GOT3 (cell line): ENCODE data around the gene MISFA.
A peak's percentile ranks its signal among the peaks of the same experiment; 100 is the strongest.
"Not testable (repeated sequence)": the region's sequence is repeated elsewhere in the genome, so short reads cannot be mapped to it uniquely, and the experiment has no call there.

Source experiments
- DNase-seq: peaks from one replicate; lab custom pipeline; 2025; ENCODE audit warnings: mixed read lengths; lab: John Stamatoyannopoulos, UW

Gene MISFA

GRCh38 chr11:18617688-18618341, 18.2 kb downstream of the MISFA start:
- no peak for DNase-seq

GRCh38 chr11:18618342-18619025, 18.9 kb downstream of the MISFA start:
- no peak for DNase-seq

GRCh38 chr11:18623707-18624106, 24.1 kb downstream of the MISFA start:
- no peak for DNase-seq

GRCh38 chr11:18624161-18624560, 24.6 kb downstream of the MISFA start:
- DNase-seq, result no peak

- no peak for DNase-seq
Measured at GRCh38 chr11:18632841-18633240, 33.3 kb downstream of the MISFA start.

- DNase-seq, result no peak
Measured at GRCh38 chr11:18633256-18634139, 33.9 kb downstream of the MISFA start.

- peak; percentile 70 for DNase-seq
Measured at GRCh38 chr11:18634140-18635032, 34.8 kb downstream of the MISFA start, which contains the start of gene SPTY2D1. SPTY2D1 (minus strand) TSS chr11:18634342; CDS start chr11:18634257, 85 bp downstream.

- DNase-seq, result no peak
Measured at GRCh38 chr11:18641677-18642076, 42.1 kb downstream of the MISFA start.

GRCh38 chr11:18643034-18643433, 43.4 kb downstream of the MISFA start:
- not testable (repeated sequence) for DNase-seq

GRCh38 chr11:18650353-18650752, 50.8 kb downstream of the MISFA start:
- no peak for DNase-seq

GRCh38 chr11:18650859-18651557, 51.4 kb downstream of the MISFA start:
- no peak for DNase-seq
